SK-N-SH (cell line): ENCODE measurements around the gene TOR1AIP1. TPM values are rescaled to one million over a fixed set of nuclear protein-coding genes. Genes with fewer than 3 reads are reported as not detected.
A peak's percentile ranks its signal among the peaks of the same experiment; 100 is the strongest.

ENCODE experiments used
- CTCF ChIA-PET: fragments of 300-600, 350-600 bp; formaldehyde crosslinking; extraction: SDS; loops from one replicate; lab custom pipeline; 2021; lab: Yijun Ruan, JAX
- POLR2A ChIA-PET: fragments of 350-600 bp; sonication (Branson Sonifier 250); formaldehyde crosslinking; extraction: SDS; loops from one replicate; lab custom pipeline; 2020; ENCODE audit warnings: antibody characterized with exemption, inconsistent platforms; lab: Yijun Ruan, JAX
- DNase-seq: peaks from one replicate; pipeline ENCODE4 v3.0.0; 2012
- H2AFZ ChIP-seq: fragments of 200-600 bp; sonication (generic); 2 replicates; pipeline ENCODE4 v1.8.1; 2016; ENCODE audit warnings: antibody characterized with exemption, mild to moderate bottlenecking, low read depth
- H3F3A ChIP-seq: fragments of 200-600 bp; sonication (generic); replicated peaks from 2 replicates; pipeline ENCODE3; 2016; ENCODE audit warnings: antibody characterized with exemption, mild to moderate bottlenecking; ENCODE audit not compliant: insufficient read depth
- H3K27ac ChIP-seq, 2 experiments: fragments of 200-500 bp in 1 of 2; fragments of 200-600 bp in 1 of 2; sonication (Bioruptor generic) in 1 of 2; sonication (generic), shearing (Covaris generic) in 1 of 2; 2 replicates each; pipeline versions ENCODE4 v1.5.1 to v1.6.1; 2014 to 2016; ENCODE audit warnings: low read depth in 2 of 2, inconsistent platforms in 1 of 2, low read length in 1 of 2, mild to moderate bottlenecking in 1 of 2, mixed read lengths in 1 of 2
- H3K27me3 ChIP-seq: fragments of 200-600 bp; sonication (generic), shearing (Covaris generic); 2 replicates; pipeline ENCODE4 v1.6.1; 2016; ENCODE audit warnings: mixed run types; ENCODE audit not compliant: insufficient read depth
- H3K36me3 ChIP-seq, 2 experiments: fragments of 200-500 bp in 1 of 2; fragments of 200-600 bp in 1 of 2; sonication (Bioruptor generic) in 1 of 2; sonication (generic) in 1 of 2; replicated peaks in 1 of 2; 2 replicates each; pipeline versions ENCODE3 to v1.5.1; 2014 to 2016; ENCODE audit warnings: low read length in 1 of 2, mild to moderate bottlenecking in 1 of 2; ENCODE audit not compliant: insufficient read depth in 2 of 2, control insufficient read depth in 1 of 2
- H3K4me1 ChIP-seq, 2 experiments: fragments of 200-500 bp in 1 of 2; fragments of 200-600 bp in 1 of 2; sonication (Bioruptor generic) in 1 of 2; sonication (generic), shearing (Covaris generic) in 1 of 2; 2 replicates each; pipeline versions ENCODE4 v1.5.1 to v1.6.1; 2014 to 2016; ENCODE audit warnings: low read depth in 1 of 2, low read length in 1 of 2, mixed run types in 1 of 2; ENCODE audit not compliant: insufficient read depth in 2 of 2, control insufficient read depth in 1 of 2
- H3K4me2 ChIP-seq: fragments of 200-600 bp; sonication (generic), shearing (Covaris generic); 2 replicates; pipeline ENCODE4 v1.6.1; 2017; ENCODE audit warnings: mixed run types
- H3K4me3 ChIP-seq, 2 experiments: fragments of 200-500 bp in 1 of 2; fragments of 200-600 bp in 1 of 2; sonication (Bioruptor generic) in 1 of 2; sonication (generic), shearing (Covaris generic) in 1 of 2; 2 replicates each; pipeline versions ENCODE4 v1.5.1 to v1.8.1; 2014 to 2016; ENCODE audit warnings: low read depth in 2 of 2, inconsistent platforms in 1 of 2, low read length in 1 of 2, mild to moderate bottlenecking in 1 of 2, mixed read lengths in 1 of 2, moderate library complexity in 1 of 2
- H3K79me2 ChIP-seq: fragments of 200-600 bp; sonication (generic); 2 replicates; pipeline ENCODE4 v1.8.1; 2017; ENCODE audit warnings: mild to moderate bottlenecking; ENCODE audit not compliant: insufficient read depth
- H3K9ac ChIP-seq: fragments of 200-600 bp; sonication (generic); 2 replicates; pipeline ENCODE4 v1.6.1; 2017; ENCODE audit warnings: mixed run types
- H3K9me2 ChIP-seq: fragments of 200-600 bp; sonication (generic); 2 replicates; pipeline ENCODE4 v1.6.1; 2017; ENCODE audit warnings: mixed run types
- H3K9me3 ChIP-seq: fragments of 200-600 bp; sonication (generic); 2 replicates; pipeline ENCODE4 v1.6.1; 2017; ENCODE audit warnings: mixed run types, mild to moderate bottlenecking, moderate library complexity
- H4K20me1 ChIP-seq: fragments of 200-600 bp; sonication (generic); 2 replicates; pipeline ENCODE4 v1.6.1; 2017; ENCODE audit warnings: mild to moderate bottlenecking, mixed run types; ENCODE audit not compliant: insufficient read depth
- CHD2 ChIP-seq: fragments of 150-350 bp; IDR thresholded peaks from 2 replicates; pipeline ENCODE4 v1.6.1; 2018; ENCODE audit warnings: low read length; ENCODE audit not compliant: partially characterized antibody
- EZH2phosphoT487 ChIP-seq: fragments of 200-600 bp; sonication (generic); IDR thresholded peaks from 2 replicates; pipeline ENCODE4 v1.6.1; 2017; ENCODE audit warnings: low read depth, mixed run types, mild to moderate bottlenecking, antibody characterized with exemption, moderate library complexity, borderline replicate concordance
- IRF3 ChIP-seq: fragments of 150-350 bp; IDR thresholded peaks from 2 replicates; pipeline ENCODE4 v1.6.1; 2016; ENCODE audit warnings: mild to moderate bottlenecking, low read depth, low read length
- MEF2A ChIP-seq: IDR thresholded peaks from 2 replicates; pipeline ENCODE4 v1.4.0; 2012; ENCODE audit warnings: low read depth, borderline replicate concordance
- MXI1 ChIP-seq: IDR thresholded peaks from 2 replicates; pipeline ENCODE4 v1.6.1; 2012; ENCODE audit warnings: mild to moderate bottlenecking, low read depth, low read length, improper control_type of control experiment
- NFIC ChIP-seq: IDR thresholded peaks from 2 replicates; pipeline ENCODE4 v1.4.0; 2012; ENCODE audit warnings: borderline replicate concordance
- POLR2AphosphoS5 ChIP-seq: IDR thresholded peaks from 2 replicates; pipeline ENCODE4 v1.6.1; 2012; ENCODE audit warnings: low read depth, low read length
- RCOR1 ChIP-seq: fragments of 150-350 bp; IDR thresholded peaks from 2 replicates; pipeline ENCODE4 v1.6.1; 2017; ENCODE audit warnings: antibody characterized with exemption, low read length
- REST ChIP-seq: IDR thresholded peaks from 2 replicates; pipeline ENCODE4 v1.6.1; 2012; ENCODE audit warnings: mild to moderate bottlenecking, low read depth, low read length, moderate library complexity
- SIN3A ChIP-seq: IDR thresholded peaks from 2 replicates; pipeline ENCODE4 v1.6.1; 2012; ENCODE audit warnings: low read depth, mild to moderate bottlenecking, low read length, moderate library complexity, borderline replicate concordance
- SMC3 ChIP-seq: IDR thresholded peaks from 2 replicates; pipeline ENCODE4 v1.6.1; 2012; ENCODE audit warnings: low read depth, low read length, improper control_type of control experiment
- TAF1 ChIP-seq: IDR thresholded peaks from 2 replicates; pipeline ENCODE4 v1.6.1; 2012; ENCODE audit warnings: low read depth, mild to moderate bottlenecking, low read length, moderate library complexity, borderline replicate concordance
- TEAD4 ChIP-seq: IDR thresholded peaks from 2 replicates; pipeline ENCODE4 v1.4.0; 2012; ENCODE audit warnings: mild to moderate bottlenecking, borderline replicate concordance; ENCODE audit not compliant: insufficient read depth
- USF1 ChIP-seq: IDR thresholded peaks from 2 replicates; pipeline ENCODE4 v1.4.0; 2012; ENCODE audit warnings: low read depth, borderline replicate concordance
- YY1 ChIP-seq: IDR thresholded peaks from 2 replicates; pipeline ENCODE4 v1.4.0; 2012; ENCODE audit warnings: low read depth, mild to moderate bottlenecking
- WGBS: methylation state at CpG from one replicate; pipeline ENCODE4 v1.1.6; 2017; ENCODE audit warnings: low lambda C conversion rate; 5-methylcytosine and 5-hydroxymethylcytosine counted together
- polyA plus RNA-seq, 3 experiments: library from polyadenylated mRNA; depleted of rRNA; stranded (reverse); fragments of >200 nt; gene quantifications; 2 replicates each; pipeline ENCODE4 v1.2.3, GENCODE V29; 2012
- TF ChIP-seq, protein P1 (sequence below): fragments of 200-600 bp; sonication (generic); IDR thresholded peaks from 2 replicates; pipeline ENCODE4 v1.6.1; 2017; ENCODE audit warnings: antibody characterized with exemption, mild to moderate bottlenecking, moderate library complexity

Gene TOR1AIP1
- polyA plus RNA-seq, 1 of the 3 experiments (the other 2 are of a cell fraction) = 11.8 TPM

DNA sequence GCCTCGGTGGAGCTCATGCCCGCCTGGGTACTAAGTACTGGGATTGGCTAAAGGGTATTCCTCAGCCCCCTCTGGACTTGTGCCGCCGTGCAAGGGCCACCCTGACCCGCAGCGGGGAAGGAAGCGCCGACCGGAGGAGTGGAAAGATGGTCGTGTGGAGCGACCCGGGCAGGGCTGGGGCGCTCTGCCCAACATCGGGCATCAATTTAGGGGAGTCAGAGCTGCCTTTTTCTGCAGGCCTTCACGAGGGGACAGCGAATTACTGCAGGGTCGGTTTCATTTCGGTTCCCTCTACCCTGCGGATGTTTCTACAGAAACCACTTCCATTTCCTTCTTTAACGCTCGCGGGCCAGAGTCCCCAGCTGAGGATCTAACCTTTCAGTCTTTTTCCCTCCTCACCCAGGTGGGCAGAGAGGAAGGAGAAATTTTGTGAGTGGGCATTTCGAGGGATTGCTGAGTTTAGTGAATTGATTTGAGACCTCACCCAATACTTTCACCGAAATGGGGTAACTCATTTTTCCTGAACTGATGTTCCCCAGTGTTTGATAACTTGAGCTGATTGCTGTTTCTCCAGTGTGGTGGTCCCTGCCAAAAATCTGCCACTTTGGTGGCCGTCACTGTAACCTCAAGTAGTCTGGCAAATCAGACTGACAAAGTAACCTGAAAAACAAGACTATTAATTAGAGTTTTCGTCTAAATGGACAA lies 1.1 kb downstream of the TOR1AIP1 start:
- Histone ChIP-seq H4K20me1 (no peaks in the 10 kb centered on the region), H3K79me2 (peaks cover 40% of the 10 kb centered on the region), H3K9me3 (no peaks in the 10 kb centered on the region), H3K9ac (peak overlapping the region; percentile 96), H3K27me3 (no peaks in the 10 kb centered on the region), H3K36me3 (peaks cover 16 to 27% of the 10 kb centered on the region in 2 experiments), H3K4me1 (peaks cover 9 to 14% of the 10 kb centered on the region in 2 experiments; a peak in 2 of 4 replicates), H2AFZ (peak overlapping the region; percentile 58), H3K27ac (peak overlapping the region; percentile 98 to 99), H3F3A (peaks cover 13% of the 10 kb centered on the region), H3K4me3 (peak overlapping the region; percentile 79 to 97), H3K4me2 (peak overlapping the region; percentile 88), H3K9me2 (no peaks in the 10 kb centered on the region)
- CTCF ChIA-PET = interaction anchor here (0.6 to 2.3 kb wide), 11 partner anchors 13 to 296 kb away, joined by 3 to 13 read pairs (median 3); partner anchors contain the start of gene CEP350
- TF ChIP-seq IRF3 (no peak), REST (0 out of 2 replicates have a peak, but pooled peaks have one; percentile 22), SIN3A (0 out of 2 replicates have a peak, but pooled peaks have one; percentile 12), EZH2phosphoT487 (no peak)
- DNase-seq = peak; percentile 80
- POLR2A ChIA-PET = interaction anchor here (0.8 to 1.2 kb wide), 2 partner anchors 26 to 73 kb away, joined by 3 read pairs; no protein-coding TSS in a partner anchor
- 0% methylated on average over 22 of the region's 26 CpGs for WGBS

DNA sequence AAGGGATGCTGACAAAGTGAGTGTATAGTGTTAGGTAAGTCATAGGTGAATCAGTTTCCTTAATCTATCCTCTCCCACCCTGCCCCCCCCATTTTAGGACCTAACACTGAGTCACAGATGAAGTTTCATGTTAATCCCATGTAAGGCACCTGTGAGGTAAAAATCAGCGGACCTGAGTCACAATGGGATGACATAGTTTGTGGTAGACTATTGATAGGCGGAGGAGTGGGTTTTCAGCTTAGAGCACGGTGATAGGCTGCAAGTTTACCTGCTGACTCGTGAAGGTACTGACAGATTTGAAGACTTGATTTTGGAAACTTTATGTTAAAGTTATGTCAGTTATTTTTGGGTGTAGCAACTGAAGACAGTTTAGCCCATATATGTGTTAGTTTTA lies 1.7 kb downstream of the TOR1AIP1 start:
- 38% methylated on average over 4 of the region's 4 CpGs for WGBS
- POLR2A ChIA-PET = interaction anchor here (1.2 kb wide), 1 partner anchor 27 kb away, joined by 3 read pairs; no protein-coding TSS in a partner anchor
- H3K36me3 ChIP-seq = peaks cover 21 to 27% of the 10 kb centered on the region in 2 experiments
- no peak overlapping the region for H2AFZ ChIP-seq
- CTCF ChIA-PET = interaction anchor here (0.6 to 2.3 kb wide), 7 partner anchors 13 to 217 kb away, joined by 3 to 13 read pairs (median 3); no protein-coding TSS in a partner anchor
- peak overlapping the region; percentile 98 to 99; a peak in 3 of 4 replicates for H3K27ac ChIP-seq
- peak overlapping the region; percentile 88 for H3K4me2 ChIP-seq
- H3K27me3 ChIP-seq = no peaks in the 10 kb centered on the region
- no peaks in the 10 kb centered on the region for H3K9me2 ChIP-seq
- peaks cover 13% of the 10 kb centered on the region for H3F3A ChIP-seq
- no peaks in the 10 kb centered on the region for H4K20me1 ChIP-seq
- H3K9ac ChIP-seq = peak overlapping the region; percentile 96
- H3K4me3 ChIP-seq = peak overlapping the region; percentile 79 to 97
- peaks cover 9 to 14% of the 10 kb centered on the region in 2 experiments; a peak in 2 of 4 replicates for H3K4me1 ChIP-seq
- H3K9me3 ChIP-seq = no peaks in the 10 kb centered on the region
- H3K79me2 ChIP-seq = peaks cover 40% of the 10 kb centered on the region
- no peak for DNase-seq
- no peak for TF ChIP-seq RCOR1
- TF ChIP-seq MXI1 = no peak
- no peak for TF ChIP-seq POLR2AphosphoS5
- TF ChIP-seq YY1 = no peak
- TF ChIP-seq USF1 = no peak
- no peak for TF ChIP-seq SMC3
- no peak for TF ChIP-seq CHD2
- TF ChIP-seq NFIC = no peak
- TF ChIP-seq MEF2A = no peak
- TF ChIP-seq TEAD4 = no peak
- TF ChIP-seq, protein P1, sequence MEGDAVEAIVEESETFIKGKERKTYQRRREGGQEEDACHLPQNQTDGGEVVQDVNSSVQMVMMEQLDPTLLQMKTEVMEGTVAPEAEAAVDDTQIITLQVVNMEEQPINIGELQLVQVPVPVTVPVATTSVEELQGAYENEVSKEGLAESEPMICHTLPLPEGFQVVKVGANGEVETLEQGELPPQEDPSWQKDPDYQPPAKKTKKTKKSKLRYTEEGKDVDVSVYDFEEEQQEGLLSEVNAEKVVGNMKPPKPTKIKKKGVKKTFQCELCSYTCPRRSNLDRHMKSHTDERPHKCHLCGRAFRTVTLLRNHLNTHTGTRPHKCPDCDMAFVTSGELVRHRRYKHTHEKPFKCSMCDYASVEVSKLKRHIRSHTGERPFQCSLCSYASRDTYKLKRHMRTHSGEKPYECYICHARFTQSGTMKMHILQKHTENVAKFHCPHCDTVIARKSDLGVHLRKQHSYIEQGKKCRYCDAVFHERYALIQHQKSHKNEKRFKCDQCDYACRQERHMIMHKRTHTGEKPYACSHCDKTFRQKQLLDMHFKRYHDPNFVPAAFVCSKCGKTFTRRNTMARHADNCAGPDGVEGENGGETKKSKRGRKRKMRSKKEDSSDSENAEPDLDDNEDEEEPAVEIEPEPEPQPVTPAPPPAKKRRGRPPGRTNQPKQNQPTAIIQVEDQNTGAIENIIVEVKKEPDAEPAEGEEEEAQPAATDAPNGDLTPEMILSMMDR = no peak
- TF ChIP-seq TAF1 = no peak
